Lung (tissue), 12 donors: ENCODE data around the gene PLEKHO2. TPM values are rescaled to one million over a fixed set of nuclear protein-coding genes. Genes with fewer than 3 reads are reported as not detected.

Experiments
- ATAC-seq: fragments of 200-7000 bp; cut with Tn5 transposase; one replicate; pipeline ENCODE4 v1.9.1; 2020; ENCODE audit warnings: moderate number of reproducible peaks; ENCODE audit not compliant: insufficient read depth, low FRiP score
- DNase-seq, 3 donors: peaks; one replicate each; pipeline ENCODE4 v3.0.0-alpha.2; 2013 to 2017
- H3K27ac ChIP-seq, 2 donors: one replicate each; pipeline ENCODE4 v1.5.1; 2013; ENCODE audit warnings: mild to moderate bottlenecking in 2 of 2, moderate library complexity in 2 of 2, control low read depth in 1 of 2, inconsistent platforms in 1 of 2, low read depth in 1 of 2, low read length in 1 of 2
- H3K27me3 ChIP-seq, 3 donors: one replicate each; pipeline ENCODE4 v1.5.1; 2013; ENCODE audit warnings: low read length in 2 of 3; ENCODE audit not compliant: control insufficient read depth in 3 of 3, insufficient read depth in 3 of 3
- H3K36me3 ChIP-seq, 4 donors: one replicate each; pipeline ENCODE4 v1.5.1; 2013; ENCODE audit warnings: low read length in 4 of 4, mild to moderate bottlenecking in 1 of 4, moderate library complexity in 1 of 4; ENCODE audit not compliant: control insufficient read depth in 4 of 4, insufficient read depth in 4 of 4
- H3K4me1 ChIP-seq, 5 donors: one replicate each; pipeline ENCODE4 v1.5.1; 2013; ENCODE audit warnings: low read length in 5 of 5, mild to moderate bottlenecking in 2 of 5, moderate library complexity in 1 of 5; ENCODE audit not compliant: control insufficient read depth in 5 of 5, insufficient read depth in 5 of 5
- H3K4me3 ChIP-seq: one replicate; pipeline ENCODE4 v1.5.1; 2013; ENCODE audit warnings: mild to moderate bottlenecking, control low read depth, moderate library complexity
- H3K9ac ChIP-seq, 2 donors: one replicate each; pipeline ENCODE4 v1.5.1; 2013; ENCODE audit warnings: low read length in 2 of 2, control low read depth in 1 of 2; ENCODE audit not compliant: insufficient read depth in 1 of 2
- H3K9me3 ChIP-seq, 4 donors: one replicate each; pipeline ENCODE4 v1.5.1; 2013; ENCODE audit warnings: low read length in 3 of 4, mild to moderate bottlenecking in 1 of 4, moderate library complexity in 1 of 4; ENCODE audit not compliant: control insufficient read depth in 4 of 4, insufficient read depth in 3 of 4
- CTCF ChIP-seq: IDR thresholded peaks from 2 replicates; pipeline ENCODE4 v1.5.1; 2012; ENCODE audit warnings: mild to moderate bottlenecking; ENCODE audit errors: control extremely low read depth, extremely low read depth
- WGBS, 2 donors: extraction: QIAGEN DNeasy Blood & Tissue Kit; methylation state at CpG; one replicate each; pipeline ENCODE4 v1.1.7; 2013; 5-methylcytosine and 5-hydroxymethylcytosine counted together
- polyA plus RNA-seq, 2 donors: library from polyadenylated mRNA; stranded (reverse); fragments of 200-250 nt; gene quantifications; one replicate each; pipeline ENCODE4 v1.2.1, GENCODE V29; 2013
- total RNA-seq, 2 donors: library from RNA; depleted of rRNA in 1 of 2; stranded (reverse); fragments of >200 nt in 1 of 2; gene quantifications; one replicate each; pipeline ENCODE4 v1.2.1, GENCODE V29; 2014 to 2021
- donor health status: control.
- donor health status: control.
- donor health status: Bipolar disorder and iron deficiency.
- donor health status: healthy.
- donor health status: DM: yes; HTN: yes; CAD: no.

PLEKHO2 gene
- total and polyA plus RNA-seq, 4 donors, result 25.6 to 84.1 (median 56.1) TPM

- no peaks in the 10 kb centered on the region for H3K9me3 ChIP-seq
- H3K27ac ChIP-seq, result no peak overlapping the region
- WGBS, 2 donors, result 92 to 95% methylated on average over 11 of the region's 11 CpGs
- H3K9ac ChIP-seq, result no peak overlapping the region
- no peak overlapping the region for H3K4me3 ChIP-seq
- ATAC-seq (no peak), DNase-seq (no peak)
- peaks cover 0 to 60% (median 22%) of the 10 kb centered on the region in 4 donors for H3K36me3 ChIP-seq
- H3K27me3 ChIP-seq, result no peaks in the 10 kb centered on the region
- H3K4me1 ChIP-seq, result peaks cover 0 to 23% (median 15%) of the 10 kb centered on the region in 5 donors
- TF ChIP-seq CTCF, result no peak
Measured at GRCh38 chr15:64861331-64861730, 19.6 kb downstream of the PLEKHO2 start.

- Histone ChIP-seq H3K27ac (peak overlapping the region in 1 of 2 donors; percentile 3), H3K36me3 (peaks cover 0 to 63% (median 23%) of the 10 kb centered on the region in 4 donors), H3K9ac (no peak overlapping the region), H3K27me3 (no peaks in the 10 kb centered on the region), H3K4me1 (peaks cover 0 to 17% (median 9%) of the 10 kb centered on the region in 5 donors), H3K9me3 (no peaks in the 10 kb centered on the region), H3K4me3 (no peak overlapping the region)
- DNase-seq (no peak), ATAC-seq (no peak)
- TF ChIP-seq CTCF, result no peak
- WGBS, 2 donors, result 93 to 94% methylated on average over 4 of the region's 4 CpGs
Measured at GRCh38 chr15:64861960-64862359, 20.2 kb downstream of the PLEKHO2 start.

- peaks cover 0 to 67% (median 26%) of the 10 kb centered on the region in 4 donors for H3K36me3 ChIP-seq
- no peak for TF ChIP-seq CTCF
- ATAC-seq (no peak), DNase-seq (no peak)
- H3K27me3 ChIP-seq, result no peaks in the 10 kb centered on the region
- H3K9me3 ChIP-seq, result no peaks in the 10 kb centered on the region
- peaks cover 0 to 12% (median 7%) of the 10 kb centered on the region in 5 donors for H3K4me1 ChIP-seq
- no peak overlapping the region for H3K9ac ChIP-seq
- 94 to 100% methylated on average over 1 of the region's 1 CpG for WGBS, 2 donors
- no peak overlapping the region for H3K27ac ChIP-seq
- H3K4me3 ChIP-seq, result no peak overlapping the region
Measured at GRCh38 chr15:64862408-64862807, 20.7 kb downstream of the PLEKHO2 start.

- H3K4me1 ChIP-seq, result peaks cover 0 to 5% (median 0%) of the 10 kb centered on the region in 5 donors
- no peak for TF ChIP-seq CTCF
- H3K9me3 ChIP-seq, result no peaks in the 10 kb centered on the region
- H3K27me3 ChIP-seq, result no peaks in the 10 kb centered on the region
- H3K9ac ChIP-seq, result no peak overlapping the region
- ATAC-seq, result no peak
- H3K4me3 ChIP-seq, result no peak overlapping the region
- DNase-seq, result no peak
- 75 to 76% methylated on average over 1 of the region's 1 CpG for WGBS, 2 donors
- H3K27ac ChIP-seq, result peak overlapping the region in 1 of 2 donors; percentile 6
- H3K36me3 ChIP-seq, result peaks cover 0 to 67% (median 27%) of the 10 kb centered on the region in 4 donors
Measured at GRCh38 chr15:64864068-64864467, 22.4 kb downstream of the PLEKHO2 start.
